Vagina (tissue), 2 donors: ENCODE results near the gene CASZ1.

Experiments used
- POLR2A ChIP-seq, 2 donors: fragments of 450-650 bp; IDR thresholded peaks; one replicate each; pipeline ENCODE4 v1.6.1; 2017; ENCODE audit warnings: antibody characterized with exemption in 2 of 2, mild to moderate bottlenecking in 2 of 2, moderate library complexity in 2 of 2
- TF ChIP-seq, protein P1 (sequence below), 3 experiments: fragments of 450-650 bp in 2 of 3; fragments of 200-600 bp in 1 of 3; sonication (generic) in 1 of 3; IDR thresholded peaks; one replicate each; pipeline ENCODE4 v1.5.1; 2017 to 2019; ENCODE audit warnings: antibody characterized with exemption in 3 of 3, mild to moderate bottlenecking in 2 of 3, moderate library complexity in 2 of 3

DNA sequence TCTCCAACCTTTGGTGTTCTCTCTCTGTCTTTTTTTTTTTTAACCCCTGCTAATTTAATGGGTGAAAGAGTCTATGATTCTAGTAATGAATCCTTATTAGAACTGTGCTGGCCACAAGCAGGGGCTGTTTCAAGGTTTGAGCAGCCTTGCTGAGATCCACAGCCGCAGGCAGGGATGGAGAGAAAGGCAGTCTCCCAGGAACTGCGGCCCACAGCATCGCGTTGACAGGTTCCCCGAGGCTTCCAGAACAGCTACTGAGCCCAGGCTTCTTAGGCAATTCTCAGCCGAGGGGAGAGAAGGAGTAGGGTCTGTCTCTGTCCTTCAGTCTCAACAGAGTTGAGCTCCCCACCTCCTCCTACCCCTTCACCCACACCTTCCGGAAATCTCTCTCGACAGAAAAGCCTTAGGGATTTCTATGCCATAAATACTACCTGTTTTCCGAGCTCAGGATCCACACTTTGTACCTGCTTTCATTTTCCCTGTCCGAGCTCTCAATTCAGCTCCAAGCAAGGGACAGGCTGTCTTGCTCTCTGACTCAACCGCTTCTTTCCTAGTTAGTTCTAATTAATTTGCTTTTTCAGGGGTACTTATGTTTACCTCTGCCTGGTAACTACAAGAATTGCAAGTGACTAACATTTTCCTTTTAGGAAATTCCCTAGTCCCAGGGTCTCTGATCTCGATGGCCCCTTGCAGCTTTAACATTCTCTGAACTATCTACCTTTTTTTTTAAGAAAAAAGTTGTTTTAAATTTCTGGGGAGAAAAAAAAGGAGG is 6.7 kb upstream of the CASZ1 start:
- no peak for TF ChIP-seq POLR2A (IDR thresholded peaks at IDR 0.05)
- TF ChIP-seq, protein P1, sequence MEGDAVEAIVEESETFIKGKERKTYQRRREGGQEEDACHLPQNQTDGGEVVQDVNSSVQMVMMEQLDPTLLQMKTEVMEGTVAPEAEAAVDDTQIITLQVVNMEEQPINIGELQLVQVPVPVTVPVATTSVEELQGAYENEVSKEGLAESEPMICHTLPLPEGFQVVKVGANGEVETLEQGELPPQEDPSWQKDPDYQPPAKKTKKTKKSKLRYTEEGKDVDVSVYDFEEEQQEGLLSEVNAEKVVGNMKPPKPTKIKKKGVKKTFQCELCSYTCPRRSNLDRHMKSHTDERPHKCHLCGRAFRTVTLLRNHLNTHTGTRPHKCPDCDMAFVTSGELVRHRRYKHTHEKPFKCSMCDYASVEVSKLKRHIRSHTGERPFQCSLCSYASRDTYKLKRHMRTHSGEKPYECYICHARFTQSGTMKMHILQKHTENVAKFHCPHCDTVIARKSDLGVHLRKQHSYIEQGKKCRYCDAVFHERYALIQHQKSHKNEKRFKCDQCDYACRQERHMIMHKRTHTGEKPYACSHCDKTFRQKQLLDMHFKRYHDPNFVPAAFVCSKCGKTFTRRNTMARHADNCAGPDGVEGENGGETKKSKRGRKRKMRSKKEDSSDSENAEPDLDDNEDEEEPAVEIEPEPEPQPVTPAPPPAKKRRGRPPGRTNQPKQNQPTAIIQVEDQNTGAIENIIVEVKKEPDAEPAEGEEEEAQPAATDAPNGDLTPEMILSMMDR (IDR thresholded peaks at IDR 0.05): no peak
